ENCODE results near the gene LTA4H.

LTA4H gene

GRCh38 chr12:96056646-96057455 is 21.5 kb upstream of the LTA4H start:
- DNase-seq, result no peak

DNA sequence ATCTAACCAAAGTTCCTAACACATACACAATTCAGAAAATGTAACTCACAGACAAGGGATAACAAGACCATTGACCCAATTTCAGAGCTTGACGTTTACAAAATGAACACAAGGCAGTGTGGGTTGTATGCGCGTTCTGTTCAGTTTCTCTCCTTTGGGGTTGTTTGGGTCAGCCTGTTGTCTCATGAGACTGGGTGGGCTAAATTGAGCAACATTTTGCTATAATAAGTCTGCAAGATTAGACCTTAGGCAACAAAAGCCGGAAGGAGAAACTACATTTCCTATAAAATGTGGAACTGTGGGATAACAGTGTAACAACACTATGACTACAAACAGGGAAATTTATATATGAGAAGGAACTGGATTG is 18.8 kb upstream of the LTA4H start:
- no peak for DNase-seq

DNA sequence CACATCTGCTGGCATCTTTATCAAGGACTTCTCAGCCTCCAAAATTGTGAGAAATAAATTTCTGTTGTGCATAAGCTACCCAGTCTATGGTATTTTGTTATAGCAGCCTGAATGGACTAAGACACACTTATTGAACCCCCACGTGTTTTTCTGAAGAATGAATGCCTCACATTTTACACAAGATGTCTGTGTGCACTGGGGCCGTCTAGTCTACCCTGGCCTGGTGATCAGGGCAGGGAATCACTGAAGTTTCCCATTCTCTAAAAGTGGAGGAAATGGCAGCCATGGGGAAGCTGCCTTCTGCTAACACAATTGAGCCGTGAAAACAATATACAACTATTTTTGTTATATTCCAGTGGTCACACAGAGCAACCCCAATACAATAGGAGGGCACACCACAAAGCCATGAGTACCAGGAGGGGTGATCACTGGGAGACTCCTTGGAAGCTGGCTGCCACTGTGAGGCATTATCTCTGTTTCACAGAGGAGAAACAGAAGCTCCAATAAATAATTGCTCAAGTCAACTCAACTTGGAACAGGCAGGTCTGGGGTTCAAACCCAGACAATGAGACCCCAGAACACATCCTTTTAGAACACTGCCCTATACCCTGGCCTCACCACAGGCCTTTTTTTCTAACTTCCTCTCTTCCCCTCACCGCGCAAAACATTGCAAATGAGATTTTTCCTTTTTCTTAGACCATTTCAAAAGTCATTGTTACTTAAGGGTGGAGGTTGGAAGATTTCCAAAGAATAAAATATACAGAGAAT is 18.3 kb upstream of the LTA4H start:
- no peak for DNase-seq

DNA sequence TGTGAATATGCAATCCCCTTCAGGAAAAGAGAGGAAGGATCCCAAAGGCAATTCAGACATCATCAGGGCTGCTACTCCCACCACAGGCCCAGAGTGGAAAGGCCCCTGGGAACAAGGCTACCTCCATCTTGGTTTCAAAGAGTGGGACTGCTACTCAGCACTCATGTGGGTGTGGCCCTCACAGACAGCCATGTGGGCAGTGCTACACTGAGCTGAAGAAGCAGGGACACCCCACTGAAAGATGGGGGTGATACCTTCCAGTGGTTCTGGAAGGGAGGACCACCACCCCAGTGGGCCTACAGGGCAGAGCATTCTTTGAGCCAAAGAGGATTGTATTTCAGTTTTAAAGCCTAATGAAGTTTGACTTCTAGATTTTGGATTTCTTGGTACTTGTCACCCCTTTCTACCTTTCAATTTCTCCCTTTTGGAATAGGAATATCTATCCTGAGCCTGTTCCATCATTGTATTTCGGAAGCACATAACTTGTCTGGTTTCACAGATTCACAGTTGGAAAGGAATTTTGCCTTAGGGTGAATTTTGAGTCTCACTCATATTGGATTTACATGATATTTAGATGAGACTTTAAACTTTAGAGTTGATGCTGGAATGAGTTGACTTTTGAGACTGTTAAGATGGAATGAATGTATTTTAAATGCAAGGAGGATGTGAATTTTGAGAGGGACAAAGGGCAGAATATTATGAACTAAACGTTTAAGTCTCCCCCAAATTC is 16.5 kb upstream of the LTA4H start:
- no peak for DNase-seq

GRCh38 chr12:96050139-96050538 is 14.8 kb upstream of the LTA4H start:
- DNase-seq, result no peak

DNA sequence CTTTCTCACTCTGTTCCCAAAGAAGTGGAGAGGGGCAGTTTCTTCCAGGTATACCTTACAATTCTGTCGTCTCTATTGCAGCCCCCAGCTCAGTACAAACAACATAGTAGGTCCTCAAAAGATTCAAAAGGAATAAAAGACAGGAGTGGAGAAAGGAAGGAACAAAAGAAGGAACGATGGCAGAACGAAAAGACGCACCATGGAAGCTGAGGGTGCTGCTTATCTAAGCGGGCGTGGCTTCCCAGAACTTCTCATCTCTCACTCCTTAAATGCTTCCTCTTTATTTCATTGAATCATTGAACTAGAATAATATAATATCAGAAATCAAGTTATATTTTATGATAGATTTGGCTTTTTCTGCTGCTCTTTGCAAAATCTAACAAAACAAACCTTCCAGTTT is 13.7 kb upstream of the LTA4H start:
- DNase-seq, result no peak

- no peak for DNase-seq
These were observed 13.1 kb upstream of the LTA4H start for GRCh38 chr12:96048393-96048969.

DNA sequence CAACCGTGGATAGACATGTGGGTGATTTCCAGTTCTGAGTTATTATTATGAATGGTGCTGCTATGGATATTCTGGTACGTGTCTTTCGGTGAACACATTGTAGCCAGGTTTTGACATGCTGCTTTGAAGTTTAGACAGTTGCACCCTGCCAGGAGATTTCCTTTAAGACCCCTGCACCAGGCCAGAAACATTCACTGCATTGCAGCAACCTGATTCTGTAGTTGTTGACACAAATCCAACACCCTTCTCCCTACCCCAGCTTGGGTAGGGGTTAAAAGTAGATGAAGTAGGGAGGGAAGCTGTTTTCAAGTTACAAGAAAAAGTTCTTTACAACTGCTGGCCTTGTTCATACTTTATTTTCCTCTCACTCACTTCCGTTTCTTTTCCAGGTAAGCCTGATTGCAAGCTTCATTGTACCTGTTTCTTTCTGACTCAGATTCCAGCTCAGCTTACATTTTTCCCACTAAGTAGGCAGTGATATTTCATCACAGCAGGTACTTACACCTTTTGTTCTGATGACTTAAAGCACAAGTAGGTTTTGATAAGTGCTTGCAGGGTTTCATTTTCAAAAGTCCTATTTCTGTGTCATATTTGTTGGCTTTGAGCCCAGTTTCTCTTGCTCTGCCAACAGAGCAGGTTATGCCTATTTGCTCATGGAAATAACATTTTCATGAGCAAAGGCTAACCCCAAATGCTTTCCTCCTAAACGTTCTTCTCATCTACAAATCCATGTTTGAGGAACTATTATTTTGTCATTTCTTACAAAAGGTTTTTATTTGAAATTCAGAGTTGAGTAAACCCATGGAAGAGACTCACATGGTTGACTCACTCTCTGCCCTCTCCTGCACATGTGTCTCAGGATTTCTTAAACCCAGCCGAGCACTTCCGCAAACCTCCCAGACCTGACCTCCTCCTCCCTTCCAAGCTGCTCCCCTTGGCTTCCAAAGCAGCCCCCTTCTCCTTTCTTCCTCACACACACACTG is 12.1 kb upstream of the LTA4H start:
- DNase-seq, result peak; percentile 23

DNA sequence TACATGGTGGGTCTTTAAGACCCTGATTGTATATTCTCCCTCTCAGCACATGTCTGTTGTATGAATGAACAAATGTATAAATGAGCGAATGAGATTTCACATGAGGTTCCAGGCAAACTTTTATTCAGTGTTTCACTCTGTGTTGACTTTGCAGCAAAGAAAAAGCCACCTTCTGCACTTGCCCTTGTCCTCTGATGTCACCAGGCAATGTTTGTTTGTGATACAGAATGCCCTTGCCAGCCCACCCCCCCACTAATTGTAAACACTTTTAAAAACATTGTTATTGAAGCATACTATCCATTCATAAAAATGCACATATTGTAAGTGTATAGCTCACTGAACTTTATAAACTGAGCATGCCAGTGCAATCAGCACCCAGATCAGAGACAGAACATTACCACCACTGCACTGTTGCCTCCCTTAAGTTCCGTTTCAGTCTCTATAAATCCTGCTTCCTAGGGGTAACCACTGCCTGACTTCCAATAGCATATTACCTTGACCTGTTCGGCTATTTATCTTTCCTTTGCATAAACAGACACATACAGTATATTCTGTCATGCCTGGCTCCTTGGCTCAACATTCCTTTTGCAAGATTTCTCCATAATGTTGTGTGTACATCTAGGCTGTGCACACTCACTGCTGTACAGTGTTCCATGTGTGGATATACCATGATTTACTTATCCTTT is 11.3 kb upstream of the LTA4H start:
- no peak for DNase-seq

DNA sequence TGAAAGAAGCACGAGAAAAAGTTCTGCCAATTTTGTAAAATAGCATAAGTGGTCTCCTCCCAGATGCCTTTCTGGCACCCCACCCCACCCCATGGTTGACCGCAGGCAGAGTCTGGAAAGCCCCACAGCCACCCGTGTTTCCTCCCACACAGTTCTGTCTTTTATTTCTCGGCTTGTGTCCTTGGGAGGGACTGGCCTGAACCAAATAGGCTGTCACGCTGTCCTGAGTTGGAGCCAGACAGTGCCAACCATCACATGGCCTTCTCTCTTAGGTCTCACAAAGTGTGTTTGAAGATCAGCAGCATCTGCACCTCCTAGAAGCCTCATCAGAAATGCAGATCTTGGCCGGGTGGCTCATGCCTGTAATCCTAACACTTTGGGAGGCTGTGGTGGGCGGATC is 10.2 kb upstream of the LTA4H start:
- DNase-seq, result no peak

GRCh38 chr12:96044943-96045290 is 9.5 kb upstream of the LTA4H start:
- no peak for DNase-seq

DNA sequence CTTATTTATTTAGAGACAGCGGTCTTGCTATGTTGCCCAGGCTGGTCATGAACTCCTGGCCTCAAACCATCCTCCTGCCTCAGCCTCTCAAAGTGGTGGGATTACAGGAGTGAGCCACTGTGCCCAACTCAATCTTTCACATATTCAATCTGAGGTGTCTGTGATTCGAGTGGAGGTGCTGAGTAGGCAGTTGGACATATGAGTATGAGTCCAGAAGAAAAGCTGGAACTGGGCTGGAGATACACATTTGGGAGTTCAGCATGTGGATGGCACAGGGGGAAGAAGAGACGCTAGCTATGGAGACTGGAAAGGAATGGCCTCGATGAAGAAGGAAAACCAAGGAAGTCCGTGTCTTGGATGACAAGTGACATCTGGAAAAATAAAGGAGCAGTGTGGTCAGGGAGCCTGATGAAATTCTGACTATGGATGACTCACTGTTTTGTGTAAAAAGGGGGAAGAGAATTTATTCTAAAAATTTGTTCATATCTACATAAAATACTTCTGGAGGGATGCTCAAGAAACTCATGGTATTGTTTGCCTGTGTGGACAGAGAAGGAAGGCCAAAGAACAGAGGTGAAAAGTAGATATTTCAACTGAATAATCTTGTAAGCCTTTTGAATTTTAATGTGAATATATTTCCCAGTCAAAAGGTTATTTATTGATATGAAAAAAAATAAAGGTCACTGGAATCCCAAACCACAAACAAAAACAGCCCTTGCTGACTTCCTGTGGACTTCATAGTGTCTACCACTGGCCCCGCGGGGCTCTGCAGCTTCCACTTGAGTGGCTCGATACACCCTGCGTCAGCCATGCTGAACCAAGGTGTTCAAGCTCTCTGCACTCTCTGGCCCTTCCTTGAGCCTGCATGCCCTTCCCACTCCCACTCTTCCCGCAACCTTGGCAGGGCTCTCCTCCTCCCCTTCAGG is 8.9 kb upstream of the LTA4H start:
- DNase-seq, result no peak

- no peak for DNase-seq
These were observed 5.8 kb upstream of the LTA4H start for GRCh38 chr12:96041181-96041580.

- no peak for DNase-seq
These were observed 5.1 kb upstream of the LTA4H start for GRCh38 chr12:96040305-96041133.

GRCh38 chr12:96039516-96039915 is 4.1 kb upstream of the LTA4H start:
- DNase-seq, result no peak

GRCh38 chr12:96036765-96037455 is 1.5 kb upstream of the LTA4H start:
- no peak for DNase-seq

GRCh38 chr12:96034621-96035282 is 635 bp downstream of the LTA4H start:
- peak; percentile 30 for DNase-seq

All from stimulated activated CD4-positive, alpha-beta T cell treated with anti-CD3 and anti-CD28 coated beads, Interleukin-15, amount 100 ng/mL, for 24 hours (primary cell).